SU-DHL-6 (cell line): ENCODE data around the gene THSD7B.

Experiments
- CTCF ChIP-seq: fragments of 200-600 bp; sonication (generic); IDR thresholded peaks from one replicate; pipeline ENCODE4 v1.5.1; 2017; ENCODE audit warnings: antibody characterized with exemption, mild to moderate bottlenecking, low read length, moderate library complexity; ENCODE audit not compliant: insufficient read depth, poor library complexity, severe bottlenecking
- EZH2phosphoT487 ChIP-seq: fragments of 200-600 bp; sonication (generic), shearing (Covaris generic); conservative IDR thresholded peaks from 2 replicates; pipeline ENCODE4 v1.6.1; 2018; ENCODE audit warnings: mild to moderate bottlenecking, antibody characterized with exemption, low read length, moderate library complexity, mixed read lengths

- no peak for TF ChIP-seq CTCF
- no peak for TF ChIP-seq EZH2phosphoT487
Observed at GRCh38 chr2:136994793-136995192, 229.4 kb downstream of the THSD7B start.
